Muscle layer of colon (tissue), 2 donors: ENCODE results near the gene AZU1.

ENCODE experiments used
- H3K27ac ChIP-seq: one replicate; pipeline ENCODE4 v1.7.0; 2013; ENCODE audit warnings: low read depth, mild to moderate bottlenecking, low read length, moderate library complexity
- H3K27me3 ChIP-seq, 2 donors: one replicate each; pipeline ENCODE4 v1.7.0; 2013; ENCODE audit warnings: low read length in 2 of 2, mild to moderate bottlenecking in 2 of 2; ENCODE audit not compliant: insufficient read depth in 2 of 2, control insufficient read depth in 1 of 2
- H3K36me3 ChIP-seq: one replicate; pipeline ENCODE4 v1.7.0; 2013; ENCODE audit warnings: mild to moderate bottlenecking, low read length; ENCODE audit not compliant: insufficient read depth
- H3K4me1 ChIP-seq: one replicate; pipeline ENCODE4 v1.7.0; 2013; ENCODE audit warnings: mild to moderate bottlenecking, low read length; ENCODE audit not compliant: insufficient read depth
- H3K4me3 ChIP-seq, 2 donors: one replicate each; pipeline ENCODE4 v1.7.0; 2013; ENCODE audit warnings: low read length in 2 of 2, low read depth in 1 of 2, mild to moderate bottlenecking in 1 of 2, moderate library complexity in 1 of 2
- H3K9ac ChIP-seq: one replicate; pipeline ENCODE4 v1.7.0; 2013; ENCODE audit warnings: low read length
- H3K9me3 ChIP-seq: one replicate; pipeline ENCODE4 v1.7.0; 2013; ENCODE audit warnings: mild to moderate bottlenecking, low read length
- donor health status: abdominal sarcoma.
- donor health status: Adenocarcinoma of cecum.

Gene AZU1

GRCh38 chr19:805166-805551 is 22.5 kb upstream of the AZU1 start:
- H3K4me3 ChIP-seq: no peak overlapping the region
- no peak overlapping the region for H3K9ac ChIP-seq
- no peaks in the 10 kb centered on the region for H3K27me3 ChIP-seq
- peaks cover 56% of the 10 kb centered on the region for H3K36me3 ChIP-seq
- no peak overlapping the region for H3K27ac ChIP-seq
- H3K9me3 ChIP-seq: no peaks in the 10 kb centered on the region
- peaks cover 34% of the 10 kb centered on the region for H3K4me1 ChIP-seq

GRCh38 chr19:805600-806550 is 21.8 kb upstream of the AZU1 start:
- Histone ChIP-seq H3K4me1 (peaks cover 27% of the 10 kb centered on the region), H3K36me3 (peaks cover 58% of the 10 kb centered on the region), H3K9me3 (no peaks in the 10 kb centered on the region)

DNA sequence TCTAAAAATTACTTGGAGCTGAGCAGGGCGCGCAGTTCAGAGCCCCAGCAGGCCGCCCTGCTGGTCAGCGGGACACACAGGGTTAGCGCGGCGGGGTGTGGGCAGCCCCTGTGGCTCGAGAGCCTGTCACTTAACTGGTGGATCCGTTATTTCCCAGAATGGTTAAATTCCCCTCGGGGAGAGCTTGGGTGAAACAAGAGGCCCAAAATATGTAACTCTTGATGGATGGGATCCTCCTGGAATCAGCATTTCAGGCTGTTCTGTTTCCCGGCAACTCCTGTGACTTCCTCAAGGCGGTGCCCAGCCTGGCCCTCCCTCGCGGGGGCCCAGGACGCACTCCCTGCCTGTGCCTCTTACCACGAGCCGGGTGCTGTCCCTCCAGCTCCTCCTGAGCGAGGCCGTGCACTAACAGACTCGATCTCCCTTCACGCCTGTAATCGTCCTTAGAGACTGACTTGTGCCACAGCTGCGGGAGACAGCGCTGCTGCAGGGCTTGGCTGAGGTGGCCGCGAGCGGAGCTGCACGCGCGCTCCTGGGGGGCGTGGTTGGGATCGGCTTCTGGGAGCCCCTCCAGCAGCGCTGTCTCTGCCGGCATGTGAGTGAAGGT is 20.7 kb upstream of the AZU1 start:
- Histone ChIP-seq H3K4me3 (no peak overlapping the region), H3K36me3 (peaks cover 67% of the 10 kb centered on the region), H3K27ac (no peak overlapping the region), H3K9me3 (no peaks in the 10 kb centered on the region), H3K27me3 (no peaks in the 10 kb centered on the region), H3K4me1 (peaks cover 17% of the 10 kb centered on the region), H3K9ac (no peak overlapping the region)

More at GRCh38 chr19:805600-806550, 21.8 kb upstream of the AZU1 start:
- Histone ChIP-seq H3K4me3 (no peak overlapping the region), H3K27me3 (no peaks in the 10 kb centered on the region), H3K27ac (no peak overlapping the region), H3K9ac (no peak overlapping the region)

GRCh38 chr19:807627-808422 is 19.8 kb upstream of the AZU1 start:
- Histone ChIP-seq H3K27ac (no peak overlapping the region), H3K4me1 (peaks cover 8% of the 10 kb centered on the region), H3K9me3 (no peaks in the 10 kb centered on the region), H3K27me3 (no peaks in the 10 kb centered on the region), H3K9ac (no peak overlapping the region), H3K36me3 (peaks cover 69% of the 10 kb centered on the region), H3K4me3 (no peak overlapping the region)

DNA sequence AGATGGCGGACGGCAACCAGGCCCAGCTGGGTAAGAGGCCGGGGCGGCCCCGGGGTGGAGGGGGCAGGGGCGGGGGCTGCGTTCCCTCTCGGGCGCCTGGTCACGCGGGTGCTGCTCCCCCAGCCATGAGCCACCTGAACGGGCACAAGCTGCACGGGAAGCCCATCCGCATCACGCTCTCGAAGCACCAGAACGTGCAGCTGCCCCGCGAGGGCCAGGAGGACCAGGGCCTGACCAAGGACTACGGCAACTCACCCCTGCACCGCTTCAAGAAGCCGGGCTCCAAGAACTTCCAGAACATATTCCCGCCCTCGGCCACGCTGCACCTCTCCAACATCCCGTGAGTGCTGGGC is 19.2 kb upstream of the AZU1 start:
- Histone ChIP-seq H3K27me3 (no peaks in the 10 kb centered on the region), H3K27ac (no peak overlapping the region), H3K4me3 (no peak overlapping the region), H3K36me3 (peaks cover 69% of the 10 kb centered on the region), H3K9ac (no peak overlapping the region), H3K4me1 (peaks cover 2% of the 10 kb centered on the region), H3K9me3 (no peaks in the 10 kb centered on the region)

- H3K27me3 ChIP-seq: no peaks in the 10 kb centered on the region
- no peak overlapping the region for H3K27ac ChIP-seq
- peaks cover 50% of the 10 kb centered on the region for H3K36me3 ChIP-seq
Observed at GRCh38 chr19:810077-810855, 17.4 kb upstream of the AZU1 start.

GRCh38 chr19:810883-811489 is 16.7 kb upstream of the AZU1 start:
- H3K27me3 ChIP-seq: no peaks in the 10 kb centered on the region
- H3K9me3 ChIP-seq: no peaks in the 10 kb centered on the region
- H3K36me3 ChIP-seq: peaks cover 46% of the 10 kb centered on the region
- H3K27ac ChIP-seq: no peak overlapping the region
- no peak overlapping the region for H3K9ac ChIP-seq
- no peaks in the 10 kb centered on the region for H3K4me1 ChIP-seq
- no peak overlapping the region for H3K4me3 ChIP-seq

More at GRCh38 chr19:810077-810855, 17.4 kb upstream of the AZU1 start:
- Histone ChIP-seq H3K9ac (no peak overlapping the region), H3K9me3 (no peaks in the 10 kb centered on the region), H3K4me1 (no peaks in the 10 kb centered on the region), H3K4me3 (no peak overlapping the region)

DNA sequence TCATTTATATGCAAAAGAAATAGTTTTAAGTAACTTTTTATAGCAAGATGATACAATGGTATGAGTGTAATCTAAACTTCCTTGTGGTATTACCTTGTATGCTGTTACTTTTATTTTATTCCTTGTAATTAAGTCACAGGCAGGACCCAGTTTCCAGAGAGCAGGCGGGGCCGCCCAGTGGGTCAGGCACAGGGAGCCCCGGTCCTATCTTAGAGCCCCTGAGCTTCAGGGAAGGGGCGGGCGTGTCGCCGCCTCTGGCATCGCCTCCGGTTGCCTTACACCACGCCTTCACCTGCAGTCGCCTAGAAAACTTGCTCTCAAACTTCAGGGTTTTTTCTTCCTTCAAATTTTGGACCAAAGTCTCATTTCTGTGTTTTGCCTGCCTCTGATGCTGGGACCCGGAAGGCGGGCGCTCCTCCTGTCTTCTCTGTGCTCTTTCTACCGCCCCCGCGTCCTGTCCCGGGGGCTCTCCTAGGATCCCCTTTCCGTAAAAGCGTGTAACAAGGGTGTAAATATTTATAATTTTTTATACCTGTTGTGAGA is 16.1 kb upstream of the AZU1 start:
- Histone ChIP-seq H3K36me3 (peaks cover 43% of the 10 kb centered on the region), H3K9me3 (no peaks in the 10 kb centered on the region), H3K4me3 (no peak overlapping the region), H3K27me3 (no peaks in the 10 kb centered on the region), H3K9ac (no peak overlapping the region), H3K27ac (no peak overlapping the region), H3K4me1 (no peaks in the 10 kb centered on the region)

GRCh38 chr19:812049-812746 is 15.4 kb upstream of the AZU1 start:
- Histone ChIP-seq H3K27me3 (no peaks in the 10 kb centered on the region), H3K9ac (no peak overlapping the region), H3K9me3 (no peaks in the 10 kb centered on the region), H3K4me3 (no peak overlapping the region), H3K27ac (no peak overlapping the region), H3K36me3 (peaks cover 36% of the 10 kb centered on the region), H3K4me1 (no peaks in the 10 kb centered on the region)

DNA sequence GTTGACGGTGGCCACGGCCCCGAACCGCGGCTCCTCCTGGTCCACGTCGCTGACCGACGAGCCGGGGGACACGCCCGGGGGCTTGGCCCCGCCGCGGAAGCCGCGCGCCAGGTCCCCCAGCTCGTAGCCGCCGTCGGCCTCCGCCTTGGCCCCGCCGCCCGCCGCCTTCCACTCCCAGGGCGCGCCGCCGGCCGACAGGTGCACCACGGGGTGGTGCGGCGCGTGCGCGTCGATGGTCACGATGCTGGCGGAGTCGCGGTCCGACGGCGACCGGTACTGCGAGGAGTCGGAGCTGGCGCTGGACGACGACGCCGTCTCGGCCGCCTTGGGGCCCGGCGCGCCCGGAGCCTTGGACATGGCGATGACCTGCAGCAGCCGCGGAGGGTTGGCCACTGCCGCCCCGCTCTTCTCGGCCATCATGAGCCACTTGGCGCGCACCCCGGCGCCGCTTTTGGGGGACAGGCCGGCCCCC is 14.9 kb upstream of the AZU1 start:
- no peak overlapping the region for H3K9ac ChIP-seq
- no peaks in the 10 kb centered on the region for H3K4me1 ChIP-seq
- no peak overlapping the region for H3K27ac ChIP-seq
- H3K4me3 ChIP-seq: no peak overlapping the region
- H3K36me3 ChIP-seq: peaks cover 31% of the 10 kb centered on the region
- no peaks in the 10 kb centered on the region for H3K9me3 ChIP-seq
- H3K27me3 ChIP-seq: no peaks in the 10 kb centered on the region
